Measurements from ENCODE around the gene AACS. TPM values are rescaled to one million over a fixed set of nuclear protein-coding genes. Genes with fewer than 3 reads are reported as not detected.

The AACS gene
- total and polyA plus RNA-seq, 2 donors (not counting 1 experiment from before 2014, with no cell fraction given), result 6.1 to 20.8 TPM

DNA sequence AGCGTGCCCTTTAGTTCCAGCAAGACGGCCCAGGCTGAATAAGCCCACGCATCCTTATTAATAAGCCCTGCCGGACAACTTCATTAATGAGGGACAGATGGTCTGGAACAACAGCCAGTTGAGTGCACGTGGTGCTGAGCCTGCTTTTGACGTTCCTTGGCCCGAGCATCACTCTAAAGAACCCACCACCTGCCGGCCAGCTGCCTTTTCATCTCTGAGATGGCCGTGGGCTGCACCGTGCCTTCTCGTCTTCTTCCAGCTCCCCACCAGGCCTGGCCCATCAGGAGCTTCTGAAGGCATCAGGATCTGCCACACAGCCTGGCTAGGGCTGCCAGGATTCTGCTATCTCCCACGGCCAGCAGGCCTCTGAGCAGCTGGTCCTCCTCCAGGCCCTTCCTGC lies 80.0 kb downstream of the AACS start:
- no peak for DNase-seq
- no peaks in the 10 kb centered on the region for H3K27me3 ChIP-seq (replicated peaks in 1 of 4; ENCODE audit: control extremely low read depth in 1 of 4, control insufficient read depth in 3 of 4, insufficient read depth in 4 of 4, low read length in 3 of 4)
- no peak overlapping the region for H3K4me3 Mint-ChIP-seq
- H3K9me3 ChIP-seq (ENCODE audit: control extremely low read depth in 1 of 3, control insufficient read depth in 2 of 3, insufficient read depth in 1 of 3, low read length in 2 of 3), result peaks cover 0 to 5% (median 3%) of the 10 kb centered on the region in 3 donors
- no peak overlapping the region for H3K9ac ChIP-seq (ENCODE audit: low read length)
- H2AFZ ChIP-seq (ENCODE audit: insufficient read depth, low read depth, low read length, poor library complexity, severe bottlenecking), result no peak overlapping the region
- no peaks in the 10 kb centered on the region for H3K36me3 ChIP-seq (replicated peaks in 1 of 2; ENCODE audit: control extremely low read depth in 1 of 2, control insufficient read depth in 1 of 2, extremely low read depth in 1 of 2, insufficient read depth in 2 of 2, low read length in 1 of 2)
- intact Hi-C loops (cut with micrococcal nuclease), result no loop called here
- 95% methylated on average over 12 of the region's 12 CpGs for WGBS (ENCODE audit: insufficient coverage)
- H3K4me1 Mint-ChIP-seq, result peaks cover 23% of the 10 kb centered on the region
- H3K27me3 Mint-ChIP-seq, result no peaks in the 10 kb centered on the region
- H3K79me2 ChIP-seq (ENCODE audit: control insufficient read depth, insufficient read depth, low read length), result no peaks in the 10 kb centered on the region
- H3K9me3 Mint-ChIP-seq (ENCODE audit: insufficient read depth), result no peaks in the 10 kb centered on the region
- no peak overlapping the region for H3K27ac ChIP-seq (ENCODE audit: low read length in 2 of 2)
- TF ChIP-seq, protein P1, sequence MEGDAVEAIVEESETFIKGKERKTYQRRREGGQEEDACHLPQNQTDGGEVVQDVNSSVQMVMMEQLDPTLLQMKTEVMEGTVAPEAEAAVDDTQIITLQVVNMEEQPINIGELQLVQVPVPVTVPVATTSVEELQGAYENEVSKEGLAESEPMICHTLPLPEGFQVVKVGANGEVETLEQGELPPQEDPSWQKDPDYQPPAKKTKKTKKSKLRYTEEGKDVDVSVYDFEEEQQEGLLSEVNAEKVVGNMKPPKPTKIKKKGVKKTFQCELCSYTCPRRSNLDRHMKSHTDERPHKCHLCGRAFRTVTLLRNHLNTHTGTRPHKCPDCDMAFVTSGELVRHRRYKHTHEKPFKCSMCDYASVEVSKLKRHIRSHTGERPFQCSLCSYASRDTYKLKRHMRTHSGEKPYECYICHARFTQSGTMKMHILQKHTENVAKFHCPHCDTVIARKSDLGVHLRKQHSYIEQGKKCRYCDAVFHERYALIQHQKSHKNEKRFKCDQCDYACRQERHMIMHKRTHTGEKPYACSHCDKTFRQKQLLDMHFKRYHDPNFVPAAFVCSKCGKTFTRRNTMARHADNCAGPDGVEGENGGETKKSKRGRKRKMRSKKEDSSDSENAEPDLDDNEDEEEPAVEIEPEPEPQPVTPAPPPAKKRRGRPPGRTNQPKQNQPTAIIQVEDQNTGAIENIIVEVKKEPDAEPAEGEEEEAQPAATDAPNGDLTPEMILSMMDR (IDR thresholded peaks at IDR 0.05), result no peak
- no peak for TF ChIP-seq EZH2 (IDR thresholded peaks at IDR 0.05; ENCODE audit: borderline replicate concordance, insufficient read depth, low read depth, low read length, poor library complexity, severe bottlenecking)
- POLR2A ChIA-PET, result no interaction called here
- no peak overlapping the region for H3K4me3 ChIP-seq (ENCODE audit: control extremely low read depth in 1 of 5, extremely low read depth in 1 of 5, insufficient read depth in 1 of 5, low read depth in 2 of 5, low read length in 4 of 5)
- H3K27ac Mint-ChIP-seq, result no peak overlapping the region
- peaks cover 7 to 18% of the 10 kb centered on the region in 2 donors for H3K4me1 ChIP-seq (ENCODE audit: control insufficient read depth in 2 of 2, insufficient read depth in 2 of 2, low read length in 2 of 2)
- CTCF ChIA-PET, result no interaction called here
- no peaks in the 10 kb centered on the region for H4K20me1 ChIP-seq (ENCODE audit: control insufficient read depth, insufficient read depth, low read length, poor library complexity, severe bottlenecking)
- ATAC-seq (ENCODE audit: low read depth), result no peak
- no peak overlapping the region for H3K4me2 ChIP-seq (replicated peaks; ENCODE audit: low read depth, low read length, poor library complexity, severe bottlenecking)

DNA sequence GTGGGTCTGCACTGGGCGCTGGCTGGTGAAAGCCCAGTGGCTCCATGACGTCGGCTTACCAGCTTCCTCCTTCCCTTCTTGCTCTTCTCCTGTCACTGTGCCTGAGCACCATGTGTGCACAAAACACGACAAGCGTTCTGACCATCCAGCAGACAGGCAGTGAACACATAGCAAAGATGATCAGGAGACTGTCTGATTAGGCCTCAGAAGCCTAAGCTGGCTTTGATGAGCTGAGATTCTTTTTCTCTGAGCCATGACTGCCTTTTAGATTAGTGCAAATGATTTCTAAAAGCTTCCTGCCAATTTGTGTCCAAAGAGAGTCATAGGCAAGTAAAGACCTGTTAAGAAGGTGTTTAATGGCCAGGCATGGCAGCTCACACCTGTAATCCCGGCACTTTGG lies 83.1 kb downstream of the AACS start:
- DNase-seq, result no peak
- no peaks in the 10 kb centered on the region for H3K27me3 ChIP-seq (replicated peaks in 1 of 4; ENCODE audit: control extremely low read depth in 1 of 4, control insufficient read depth in 3 of 4, insufficient read depth in 4 of 4, low read length in 3 of 4)
- no peak overlapping the region for H2AFZ ChIP-seq (ENCODE audit: insufficient read depth, low read depth, low read length, poor library complexity, severe bottlenecking)
- CTCF ChIA-PET, result no interaction called here
- no peaks in the 10 kb centered on the region for H3K27me3 Mint-ChIP-seq
- no peak overlapping the region for H3K4me2 ChIP-seq (replicated peaks; ENCODE audit: low read depth, low read length, poor library complexity, severe bottlenecking)
- H3K4me3 Mint-ChIP-seq, result no peak overlapping the region
- H3K4me1 Mint-ChIP-seq, result peaks cover 26% of the 10 kb centered on the region
- TF ChIP-seq, protein P1 (IDR thresholded peaks at IDR 0.05), result no peak
- TF ChIP-seq EZH2 (IDR thresholded peaks at IDR 0.05; ENCODE audit: borderline replicate concordance, insufficient read depth, low read depth, low read length, poor library complexity, severe bottlenecking), result no peak
- POLR2A ChIA-PET, result no interaction called here
- H3K9me3 ChIP-seq (ENCODE audit: control extremely low read depth in 1 of 3, control insufficient read depth in 2 of 3, insufficient read depth in 1 of 3, low read length in 2 of 3), result peaks cover 0 to 11% (median 3%) of the 10 kb centered on the region in 3 donors
- H3K79me2 ChIP-seq (ENCODE audit: control insufficient read depth, insufficient read depth, low read length), result no peaks in the 10 kb centered on the region
- intact Hi-C loops (cut with micrococcal nuclease), result no loop called here
- H3K4me3 ChIP-seq (ENCODE audit: control extremely low read depth in 1 of 5, extremely low read depth in 1 of 5, insufficient read depth in 1 of 5, low read depth in 2 of 5, low read length in 4 of 5), result no peak overlapping the region
- WGBS (ENCODE audit: insufficient coverage), result 89% methylated on average over 5 of the region's 6 CpGs
- peaks cover 7 to 20% of the 10 kb centered on the region in 2 donors for H3K4me1 ChIP-seq (ENCODE audit: control insufficient read depth in 2 of 2, insufficient read depth in 2 of 2, low read length in 2 of 2)
- H3K36me3 ChIP-seq (replicated peaks in 1 of 2; ENCODE audit: control extremely low read depth in 1 of 2, control insufficient read depth in 1 of 2, extremely low read depth in 1 of 2, insufficient read depth in 2 of 2, low read length in 1 of 2), result no peaks in the 10 kb centered on the region
- H4K20me1 ChIP-seq (ENCODE audit: control insufficient read depth, insufficient read depth, low read length, poor library complexity, severe bottlenecking), result no peaks in the 10 kb centered on the region
- H3K27ac Mint-ChIP-seq, result no peak overlapping the region
- ATAC-seq (ENCODE audit: low read depth), result no peak
- no peak overlapping the region for H3K27ac ChIP-seq (ENCODE audit: low read length in 2 of 2)
- H3K9me3 Mint-ChIP-seq (ENCODE audit: insufficient read depth), result no peaks in the 10 kb centered on the region
- H3K9ac ChIP-seq (ENCODE audit: low read length), result no peak overlapping the region
